IPS-20b (cell line): Measurements from ENCODE around the gene SLC6A18.

Experiments used
- H3K27ac ChIP-seq: one replicate; pipeline ENCODE4 v1.5.1; 2013; ENCODE audit warnings: low read length
- H3K27me3 ChIP-seq: 2 replicates; pipeline ENCODE4 v1.6.1; 2013; ENCODE audit warnings: mild to moderate bottlenecking, low read length, inconsistent platforms; ENCODE audit not compliant: insufficient read depth
- H3K36me3 ChIP-seq: 2 replicates; pipeline ENCODE4 v1.6.1; 2013; ENCODE audit warnings: low read depth, mild to moderate bottlenecking, inconsistent platforms, low read length, moderate library complexity; ENCODE audit not compliant: insufficient read depth
- H3K4me1 ChIP-seq: 2 replicates; pipeline ENCODE4 v1.6.1; 2013; ENCODE audit warnings: mild to moderate bottlenecking, control low read depth, inconsistent platforms, low read length, moderate library complexity; ENCODE audit not compliant: insufficient read depth
- H3K4me3 ChIP-seq: 2 replicates; pipeline ENCODE4 v1.5.1; 2013; ENCODE audit warnings: mild to moderate bottlenecking, low read length, inconsistent platforms
- H3K9ac ChIP-seq: 2 replicates; pipeline ENCODE4 v1.6.1; 2013; ENCODE audit warnings: low read depth, mild to moderate bottlenecking, inconsistent platforms, low read length, moderate library complexity
- H3K9me3 ChIP-seq: 2 replicates; pipeline ENCODE4 v1.6.1; 2013; ENCODE audit warnings: mild to moderate bottlenecking, low read depth, low read length, inconsistent platforms; ENCODE audit not compliant: insufficient read depth

SLC6A18 gene

DNA sequence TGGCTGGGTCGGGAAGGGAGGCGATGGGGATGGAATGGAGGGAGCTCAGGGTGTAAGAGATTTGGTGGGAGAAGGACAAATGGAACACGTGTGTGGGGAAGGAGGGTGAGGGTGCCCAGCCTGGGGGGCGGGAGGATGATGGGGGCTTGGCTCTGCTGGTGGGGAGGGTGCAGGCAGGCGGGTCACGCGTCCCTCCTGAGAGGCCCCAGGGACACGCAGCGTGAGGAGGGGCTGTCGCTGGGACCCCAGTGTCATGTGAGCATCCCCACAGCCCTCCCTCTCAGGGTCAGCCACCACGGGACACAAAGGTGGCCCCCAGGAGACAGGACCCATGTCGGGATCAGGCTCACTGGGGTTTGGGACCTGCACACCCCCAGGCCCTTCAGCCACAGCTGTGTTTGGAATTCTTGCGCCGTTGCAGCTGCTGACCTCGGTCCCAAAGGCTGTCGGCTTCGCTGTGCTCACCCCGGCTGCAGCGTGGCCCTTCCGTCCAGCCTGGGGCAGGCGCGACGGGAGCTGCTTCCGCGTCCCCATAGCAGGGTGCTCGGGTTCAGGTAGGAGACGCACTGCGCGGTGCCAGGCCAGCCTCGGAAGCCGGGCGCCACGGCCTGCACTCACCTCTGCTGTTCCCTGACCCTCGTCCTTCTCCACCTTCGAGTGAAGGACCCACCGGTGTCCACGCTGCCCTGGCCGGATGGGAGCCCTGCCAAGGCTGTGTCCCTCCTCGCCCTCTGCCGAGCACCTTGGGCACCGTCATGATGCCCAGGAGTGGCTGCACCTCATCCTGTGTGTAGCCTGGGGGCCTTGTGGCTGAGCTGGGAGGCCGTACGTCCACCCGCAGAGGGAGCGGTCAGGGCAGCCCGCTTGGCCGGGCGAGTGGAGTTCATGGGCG lies 18.4 kb upstream of the SLC6A18 start:
- no peaks in the 10 kb centered on the region for H3K4me1 ChIP-seq
- no peaks in the 10 kb centered on the region for H3K36me3 ChIP-seq
- H3K4me3 ChIP-seq = no peak overlapping the region
- H3K27ac ChIP-seq = no peak overlapping the region
- no peaks in the 10 kb centered on the region for H3K9me3 ChIP-seq
- H3K9ac ChIP-seq = no peak overlapping the region
- H3K27me3 ChIP-seq = no peaks in the 10 kb centered on the region

DNA sequence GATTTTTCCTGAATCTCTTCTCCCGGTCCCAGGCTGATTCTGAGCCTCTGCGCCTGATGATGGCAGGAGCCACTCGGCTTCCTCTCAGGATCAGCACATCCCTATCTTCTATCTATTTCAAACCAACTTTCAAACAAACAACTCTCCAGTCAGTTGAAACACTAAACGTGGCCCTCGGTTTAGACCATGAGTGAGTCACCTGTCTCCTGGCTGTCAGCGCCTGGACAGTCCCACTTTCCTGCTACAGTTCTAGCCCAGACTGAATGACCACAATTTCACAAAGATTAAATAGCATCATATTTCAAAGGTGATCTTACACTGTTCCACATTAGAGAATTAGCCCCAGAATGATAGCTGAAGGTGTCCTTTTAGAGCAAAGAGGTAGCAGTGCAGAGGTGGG lies 17.6 kb upstream of the SLC6A18 start:
- Histone ChIP-seq H3K4me3 (no peak overlapping the region), H3K9me3 (no peaks in the 10 kb centered on the region), H3K9ac (no peak overlapping the region), H3K27me3 (no peaks in the 10 kb centered on the region), H3K27ac (no peak overlapping the region), H3K4me1 (no peaks in the 10 kb centered on the region), H3K36me3 (no peaks in the 10 kb centered on the region)

DNA sequence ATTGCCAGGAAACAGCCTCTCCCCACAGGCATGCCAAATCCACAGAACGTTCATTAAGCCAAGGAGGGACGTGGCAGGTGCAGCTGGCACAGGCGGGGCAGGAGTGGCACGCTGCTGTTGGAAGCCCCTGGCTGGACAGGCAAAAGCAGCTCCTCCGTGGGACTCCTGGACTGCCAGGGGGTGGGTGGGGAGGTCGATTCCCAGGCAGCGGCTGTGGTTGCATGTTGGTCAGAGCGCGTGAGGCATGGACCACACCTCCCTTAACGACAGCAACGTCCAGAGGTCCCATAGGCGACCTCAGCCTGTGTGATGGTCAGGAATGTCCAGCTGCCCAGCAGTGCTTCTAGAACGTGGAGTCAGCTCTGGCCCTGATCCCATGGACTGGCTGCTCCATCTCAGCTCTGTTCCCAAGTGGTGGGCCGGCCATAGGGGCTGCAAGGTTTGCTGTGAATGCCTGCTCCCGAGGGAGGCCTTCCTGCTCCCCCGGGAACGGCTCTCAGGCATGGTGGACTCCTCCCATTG lies 16.9 kb upstream of the SLC6A18 start:
- Histone ChIP-seq H3K36me3 (no peaks in the 10 kb centered on the region), H3K9ac (no peak overlapping the region), H3K27ac (no peak overlapping the region), H3K4me1 (no peaks in the 10 kb centered on the region), H3K9me3 (no peaks in the 10 kb centered on the region), H3K4me3 (no peak overlapping the region), H3K27me3 (no peaks in the 10 kb centered on the region)

DNA sequence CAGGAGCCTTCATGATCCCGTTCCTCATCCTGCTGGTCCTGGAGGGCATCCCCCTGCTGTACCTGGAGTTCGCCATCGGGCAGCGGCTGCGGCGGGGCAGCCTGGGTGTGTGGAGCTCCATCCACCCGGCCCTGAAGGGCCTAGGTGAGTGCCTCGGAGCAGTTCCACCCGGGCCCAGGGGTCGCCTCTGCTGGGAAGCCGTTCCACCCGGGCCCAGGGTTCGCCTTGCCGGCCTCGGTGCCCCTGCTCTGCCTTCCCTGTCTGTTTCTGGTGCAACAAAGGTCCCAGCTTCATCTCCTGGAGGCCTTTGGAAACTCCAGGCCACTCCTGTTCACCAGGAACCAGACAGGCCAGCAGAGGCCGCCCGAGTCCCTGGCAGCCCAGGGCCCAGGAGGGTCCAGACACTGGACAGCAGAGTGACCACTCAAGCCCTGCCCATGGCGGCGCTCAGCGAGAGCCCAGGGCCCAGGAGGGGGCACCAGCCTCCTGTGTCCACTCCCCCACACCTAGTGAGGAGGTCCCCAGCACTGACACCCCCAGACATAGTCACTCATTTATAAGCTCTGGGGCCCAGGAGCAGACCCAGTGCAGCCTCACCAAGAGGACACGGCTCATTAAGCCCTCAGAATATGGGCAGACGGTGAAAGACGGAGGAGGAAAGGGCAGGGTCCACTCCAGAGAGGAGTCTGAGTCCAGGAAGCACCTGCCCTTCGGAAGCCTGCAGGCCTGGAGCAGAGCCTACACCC lies 16.3 kb upstream of the SLC6A18 start:
- H3K4me3 ChIP-seq = no peak overlapping the region
- H3K9ac ChIP-seq = no peak overlapping the region
- H3K9me3 ChIP-seq = no peaks in the 10 kb centered on the region
- H3K27me3 ChIP-seq = no peaks in the 10 kb centered on the region
- H3K4me1 ChIP-seq = no peaks in the 10 kb centered on the region
- H3K36me3 ChIP-seq = no peaks in the 10 kb centered on the region
- no peak overlapping the region for H3K27ac ChIP-seq

DNA sequence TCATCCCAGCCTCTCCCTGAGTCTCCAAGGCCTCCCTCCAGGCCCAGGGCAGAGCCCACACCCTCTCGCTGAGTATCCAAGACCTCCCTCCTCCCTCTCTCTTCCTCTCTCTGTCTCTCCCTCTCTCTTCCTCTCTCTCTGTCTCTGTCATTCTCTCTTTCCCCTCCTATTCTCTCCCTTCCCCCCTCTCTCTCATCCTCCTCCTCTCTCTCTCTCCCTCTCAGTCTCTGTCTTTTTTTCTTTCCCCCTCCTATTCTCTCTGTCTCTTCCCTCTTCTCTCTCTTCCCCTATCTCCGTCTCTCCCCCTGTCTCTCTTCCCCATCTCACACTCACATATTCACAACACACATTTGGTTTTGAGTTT lies 15.7 kb upstream of the SLC6A18 start:
- Histone ChIP-seq H3K9ac (no peak overlapping the region), H3K27ac (no peak overlapping the region), H3K9me3 (no peaks in the 10 kb centered on the region), H3K4me1 (no peaks in the 10 kb centered on the region), H3K4me3 (no peak overlapping the region), H3K27me3 (no peaks in the 10 kb centered on the region), H3K36me3 (no peaks in the 10 kb centered on the region)

DNA sequence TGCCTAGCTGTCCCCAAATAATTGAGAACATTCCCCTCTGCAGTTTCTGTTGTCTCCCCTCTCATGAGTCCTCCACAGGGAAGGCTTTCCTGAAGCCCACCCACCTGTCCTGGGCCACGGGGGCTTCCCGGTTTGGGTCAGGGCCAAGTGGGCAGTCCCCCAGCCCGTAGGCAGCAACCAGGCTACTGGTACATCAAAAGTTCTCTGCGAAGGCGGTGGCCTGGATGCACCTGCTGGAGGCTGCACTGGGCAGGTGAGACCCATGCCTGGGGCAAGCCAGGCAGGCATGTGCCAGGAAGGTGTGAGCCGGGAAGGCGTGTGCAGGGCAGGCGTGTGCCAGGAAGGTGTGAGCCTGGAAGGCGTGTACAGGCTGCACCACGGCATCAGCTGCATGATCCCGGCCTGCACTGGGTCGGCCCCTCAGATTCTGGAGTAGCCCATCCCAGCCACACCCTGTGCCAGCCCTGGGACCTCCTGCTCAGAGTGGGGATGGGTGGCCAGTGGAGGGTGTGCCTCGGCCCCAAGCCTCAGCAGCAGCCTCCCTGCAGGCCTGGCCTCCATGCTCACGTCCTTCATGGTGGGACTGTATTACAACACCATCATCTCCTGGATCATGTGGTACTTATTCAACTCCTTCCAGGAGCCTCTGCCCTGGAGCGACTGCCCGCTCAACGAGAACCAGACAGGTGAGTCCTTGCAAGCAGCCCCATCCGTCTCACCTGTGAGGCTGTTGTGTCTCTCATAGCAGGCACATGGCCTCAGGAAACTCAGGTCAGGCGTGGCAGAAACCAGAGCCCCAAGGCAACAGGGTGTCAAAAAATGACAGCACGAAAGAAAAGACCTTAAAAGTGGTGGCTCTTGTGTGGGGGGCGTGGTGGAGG lies 15.0 kb upstream of the SLC6A18 start:
- Histone ChIP-seq H3K4me1 (no peaks in the 10 kb centered on the region), H3K27ac (no peak overlapping the region), H3K9ac (no peak overlapping the region), H3K36me3 (no peaks in the 10 kb centered on the region), H3K4me3 (no peak overlapping the region), H3K27me3 (no peaks in the 10 kb centered on the region), H3K9me3 (no peaks in the 10 kb centered on the region)

DNA sequence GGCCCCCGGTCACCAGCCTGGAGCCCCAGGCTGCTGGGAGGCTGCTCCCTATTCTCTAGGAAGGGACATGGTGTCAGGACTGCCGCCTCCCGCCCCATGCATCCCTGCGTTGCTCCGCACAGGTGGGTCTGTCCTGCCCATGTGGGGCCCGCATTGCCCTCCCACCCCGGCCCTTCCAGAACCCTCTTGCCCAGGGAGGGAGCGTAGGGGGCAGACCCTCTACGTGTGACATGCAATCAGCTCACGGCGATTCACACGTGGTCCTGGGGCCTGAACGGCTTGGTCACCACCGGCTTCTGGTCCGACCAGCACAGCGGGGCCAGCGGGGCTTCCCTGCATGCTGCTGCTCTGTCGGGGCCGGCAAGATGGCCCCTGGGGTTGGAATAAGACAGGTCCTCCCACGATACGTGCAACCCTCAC lies 14.3 kb upstream of the SLC6A18 start:
- H3K27me3 ChIP-seq = no peaks in the 10 kb centered on the region
- no peak overlapping the region for H3K4me3 ChIP-seq
- no peak overlapping the region for H3K27ac ChIP-seq
- H3K4me1 ChIP-seq = no peaks in the 10 kb centered on the region
- H3K36me3 ChIP-seq = no peaks in the 10 kb centered on the region
- no peak overlapping the region for H3K9ac ChIP-seq
- no peaks in the 10 kb centered on the region for H3K9me3 ChIP-seq

DNA sequence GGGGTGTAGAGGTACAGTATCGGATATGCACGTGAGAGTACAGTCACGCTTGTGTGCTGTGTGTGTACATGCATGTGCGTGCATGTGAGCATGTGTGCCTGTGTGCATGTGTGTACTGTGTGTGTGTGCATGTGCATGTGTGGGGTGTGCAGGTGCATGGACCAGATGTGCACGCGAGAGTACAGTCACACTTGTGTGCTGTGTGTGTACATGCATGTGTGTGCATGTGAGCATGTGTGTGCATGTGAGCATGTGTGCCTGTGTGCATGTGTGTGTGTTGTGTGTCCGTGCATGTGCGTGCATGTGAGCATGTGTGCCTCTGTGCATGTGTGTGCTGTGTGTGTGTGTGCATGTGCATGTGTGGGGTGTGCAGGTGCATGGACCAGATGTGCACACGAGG lies 13.5 kb upstream of the SLC6A18 start:
- Histone ChIP-seq H3K4me1 (no peaks in the 10 kb centered on the region), H3K27me3 (no peaks in the 10 kb centered on the region), H3K4me3 (no peak overlapping the region), H3K36me3 (no peaks in the 10 kb centered on the region), H3K27ac (no peak overlapping the region), H3K9ac (no peak overlapping the region), H3K9me3 (no peaks in the 10 kb centered on the region)

DNA sequence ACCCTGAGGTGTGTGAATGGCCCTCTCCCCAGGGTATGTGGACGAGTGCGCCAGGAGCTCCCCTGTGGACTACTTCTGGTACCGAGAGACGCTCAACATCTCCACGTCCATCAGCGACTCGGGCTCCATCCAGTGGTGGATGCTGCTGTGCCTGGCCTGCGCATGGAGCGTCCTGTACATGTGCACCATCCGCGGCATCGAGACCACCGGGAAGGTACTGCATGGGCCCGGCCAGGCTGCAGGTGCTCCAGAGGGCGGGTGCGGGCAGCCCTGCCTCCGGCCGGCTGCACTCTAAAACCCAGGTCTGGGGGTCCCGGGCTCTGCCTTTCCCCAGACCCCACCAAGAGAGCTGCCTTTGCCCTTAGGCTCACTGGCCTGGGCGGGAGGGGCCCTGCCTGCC lies 12.9 kb upstream of the SLC6A18 start:
- Histone ChIP-seq H3K36me3 (no peaks in the 10 kb centered on the region), H3K27me3 (no peaks in the 10 kb centered on the region), H3K27ac (no peak overlapping the region), H3K4me1 (no peaks in the 10 kb centered on the region), H3K9me3 (no peaks in the 10 kb centered on the region), H3K4me3 (no peak overlapping the region), H3K9ac (no peak overlapping the region)

DNA sequence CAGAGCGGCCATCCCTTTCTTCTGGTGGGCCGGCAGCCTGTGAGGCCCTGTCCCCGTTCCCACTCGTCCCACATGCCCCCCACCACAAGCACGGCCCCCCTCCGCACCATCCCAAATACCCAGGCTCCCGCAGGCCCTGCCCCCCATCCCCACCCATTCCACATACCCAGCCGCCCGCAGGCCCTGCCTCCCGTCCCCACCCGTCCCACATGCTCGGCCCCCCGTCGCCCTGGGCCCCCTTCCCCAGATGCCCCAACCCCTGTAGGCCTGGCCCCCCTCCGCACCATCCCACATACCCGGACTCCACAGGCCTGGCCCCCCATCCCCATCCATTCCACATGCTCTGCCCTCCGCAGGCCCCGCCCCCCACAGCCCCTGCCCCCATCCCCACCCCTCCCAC lies 12.3 kb upstream of the SLC6A18 start:
- Histone ChIP-seq H3K9me3 (no peaks in the 10 kb centered on the region), H3K9ac (no peak overlapping the region), H3K4me3 (no peak overlapping the region), H3K27me3 (peaks cover under 1% of the 10 kb centered on the region; the same call in 1 of the 2 replicates), H3K27ac (no peak overlapping the region), H3K36me3 (no peaks in the 10 kb centered on the region), H3K4me1 (no peaks in the 10 kb centered on the region)

DNA sequence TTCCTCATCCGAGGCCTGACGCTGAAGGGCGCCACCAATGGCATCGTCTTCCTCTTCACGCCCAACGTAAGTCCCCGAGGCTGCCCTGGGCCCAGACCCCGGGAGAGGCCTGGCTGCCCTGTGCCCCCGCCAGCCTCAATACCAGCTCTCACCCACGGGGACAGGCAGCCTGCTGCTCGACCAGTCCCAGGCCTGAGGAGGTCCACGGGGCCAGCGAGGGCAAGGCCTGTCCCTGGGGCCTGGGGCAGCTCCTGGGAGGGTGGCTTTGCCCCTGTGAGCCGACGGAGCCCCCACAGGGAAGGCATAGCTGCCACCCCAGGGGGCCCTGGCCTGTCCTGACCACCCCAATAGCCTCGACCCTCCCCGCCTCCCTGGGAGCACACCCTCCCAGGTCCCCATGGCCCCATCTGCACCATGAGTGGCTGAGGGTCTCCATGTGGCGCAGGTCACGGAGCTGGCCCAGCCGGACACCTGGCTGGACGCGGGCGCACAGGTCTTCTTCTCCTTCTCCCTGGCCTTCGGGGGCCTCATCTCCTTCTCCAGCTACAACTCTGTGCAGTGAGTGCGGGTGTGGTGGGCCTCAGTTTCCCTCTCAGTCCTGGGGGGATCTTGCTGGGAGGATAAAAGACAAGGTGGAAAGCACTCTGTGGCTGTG lies 11.5 kb upstream of the SLC6A18 start:
- H3K4me1 ChIP-seq = no peaks in the 10 kb centered on the region
- no peak overlapping the region for H3K4me3 ChIP-seq
- no peaks in the 10 kb centered on the region for H3K36me3 ChIP-seq
- H3K9ac ChIP-seq = no peak overlapping the region
- H3K27ac ChIP-seq = no peak overlapping the region
- no peaks in the 10 kb centered on the region for H3K9me3 ChIP-seq
- H3K27me3 ChIP-seq = peaks cover 7% of the 10 kb centered on the region; the same call in 1 of the 2 replicates
